ENCODE results near the gene FNBP1. TPM values are rescaled to one million over a fixed set of nuclear protein-coding genes. Genes with fewer than 3 reads are reported as not detected.
A peak's percentile ranks its signal among the peaks of the same experiment; 100 is the strongest.

The FNBP1 gene
- total RNA-seq, 1 donor, result 67.9 TPM

DNA sequence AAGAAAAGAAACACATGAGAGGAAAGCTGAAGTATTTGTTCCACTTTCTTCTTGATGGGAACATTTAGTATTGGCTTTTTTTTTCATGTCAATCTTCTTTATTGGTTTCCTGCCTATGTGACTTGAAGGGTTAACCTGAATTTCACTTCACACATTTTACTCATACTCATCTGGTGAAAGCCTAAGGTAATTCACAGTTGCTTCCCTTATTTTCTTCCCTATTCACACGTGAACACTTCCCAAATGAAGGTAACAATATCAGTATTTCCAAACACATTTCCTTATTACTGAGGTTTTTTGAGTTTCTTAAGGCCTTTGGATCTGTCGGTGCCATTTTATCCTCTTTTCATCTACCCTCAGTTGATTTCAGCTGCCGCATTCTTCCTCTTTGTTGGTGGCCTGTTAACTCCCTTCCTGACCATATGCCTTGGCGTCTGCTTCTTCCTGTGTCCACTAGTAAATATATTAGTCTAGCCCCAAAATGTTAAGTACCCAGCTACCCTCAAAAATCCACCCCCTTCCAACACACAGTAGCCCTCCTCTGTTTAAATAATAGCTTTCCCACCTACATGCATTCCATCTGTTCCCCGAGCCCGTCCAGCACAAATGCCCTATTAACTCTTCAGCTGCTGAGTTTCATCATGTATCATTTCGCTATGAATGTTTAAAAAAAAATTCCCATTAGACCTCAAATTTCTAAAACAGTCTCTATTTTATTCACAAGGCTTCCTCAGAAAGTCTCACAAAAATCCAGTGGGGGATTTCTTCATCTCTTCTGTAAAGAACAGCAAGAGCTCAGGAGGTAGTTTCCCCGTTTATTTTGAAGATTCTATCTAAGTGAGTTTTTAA is 110.5 kb downstream of the FNBP1 start:
- no peak for DNase-seq (ENCODE audit: low read depth in 2 of 3, low spot score in 2 of 3)

DNA sequence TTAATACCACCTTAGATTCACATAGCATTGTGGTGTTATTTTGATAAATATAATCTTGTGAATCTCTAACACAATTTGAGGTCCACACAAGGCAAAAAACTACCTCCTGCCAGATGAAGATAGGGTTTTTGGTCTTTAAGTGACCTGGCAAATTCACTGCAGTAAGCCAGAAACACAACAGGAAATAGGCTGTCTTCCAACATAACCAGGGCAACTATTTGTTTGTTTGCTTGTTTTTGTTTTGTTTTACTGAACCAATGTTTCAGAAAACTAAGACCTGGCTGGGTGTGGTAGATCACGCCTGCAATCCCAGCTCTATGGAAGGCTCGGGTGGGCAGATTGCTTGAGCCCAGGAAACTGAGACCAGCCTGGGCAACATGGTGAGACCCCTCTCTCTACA is 112.2 kb downstream of the FNBP1 start:
- DNase-seq (ENCODE audit: low read depth in 2 of 3, low spot score in 2 of 3), result peak in 2 of 3 donors; percentile 50 to 84

GRCh38 chr9:129929496-129930125 is 113.4 kb downstream of the FNBP1 start:
- DNase-seq (ENCODE audit: low read depth in 2 of 3, low spot score in 2 of 3), result no peak

DNA sequence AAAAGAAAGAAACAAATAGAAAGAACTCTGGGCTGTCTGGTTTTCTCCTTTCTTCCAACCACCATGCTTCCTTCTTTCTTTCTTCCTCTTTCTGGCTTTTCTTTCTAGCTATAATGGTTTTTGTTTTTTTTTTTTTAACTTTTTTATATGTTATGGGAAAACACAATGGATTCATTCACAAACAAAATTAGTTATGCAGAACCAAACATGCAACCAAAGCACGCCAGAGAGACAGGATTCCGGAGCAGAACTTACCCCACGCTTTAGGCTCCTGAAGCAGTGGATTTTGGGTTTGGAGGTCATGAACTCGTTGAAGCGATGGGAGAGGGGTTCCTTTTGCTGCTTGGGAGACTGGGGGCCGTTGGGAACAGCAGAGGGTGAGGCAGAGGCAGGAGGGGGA is 119.4 kb downstream of the FNBP1 start:
- DNase-seq (ENCODE audit: low read depth in 2 of 3, low spot score in 2 of 3), result no peak

- DNase-seq (ENCODE audit: low read depth in 2 of 3, low spot score in 2 of 3), result no peak
Observed at GRCh38 chr9:129921905-129922304, 121.1 kb downstream of the FNBP1 start.

GRCh38 chr9:129919841-129920240 is 123.1 kb downstream of the FNBP1 start:
- DNase-seq (ENCODE audit: low read depth in 2 of 3, low spot score in 2 of 3), result no peak

DNA sequence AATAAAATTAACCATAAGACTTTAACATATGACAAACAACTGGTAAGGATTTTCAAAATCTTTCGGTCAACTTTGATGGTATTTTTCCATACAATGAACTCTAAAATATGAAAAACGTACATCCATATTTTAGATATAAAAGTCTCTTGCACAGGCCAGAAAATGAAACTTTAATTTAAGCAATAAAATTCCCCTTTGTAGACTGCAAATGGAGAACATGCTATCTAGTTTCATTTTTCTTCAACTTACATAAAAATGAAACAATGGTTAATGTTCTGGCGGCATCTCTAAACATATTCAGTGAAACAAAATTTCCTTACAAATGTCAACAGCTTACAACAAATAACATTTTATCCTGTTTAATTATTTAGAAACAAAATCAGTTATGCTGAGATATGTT is 123.7 kb downstream of the FNBP1 start:
- no peak for DNase-seq (ENCODE audit: low read depth in 2 of 3, low spot score in 2 of 3)

GRCh38 chr9:129918296-129918950 is 124.6 kb downstream of the FNBP1 start:
- no peak for DNase-seq (ENCODE audit: low read depth in 2 of 3, low spot score in 2 of 3)

DNA sequence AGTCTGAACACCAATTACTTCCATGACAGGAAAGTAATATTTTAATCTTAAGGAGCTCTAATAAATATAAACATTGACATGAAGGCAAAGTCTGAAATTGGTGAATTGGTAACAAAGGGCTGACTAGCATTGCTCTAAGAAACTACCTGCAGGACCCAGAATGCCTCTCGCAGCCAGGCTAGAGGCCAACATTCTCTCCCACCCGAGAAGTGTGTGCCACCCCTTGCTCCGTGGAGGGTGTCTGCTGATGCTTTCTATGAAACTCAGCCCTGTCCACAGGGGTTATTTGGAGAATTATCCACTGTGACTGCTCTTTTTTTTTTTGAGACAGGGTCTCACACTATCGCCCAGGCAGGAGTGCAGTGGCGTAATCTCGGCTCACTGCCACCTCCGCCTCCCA is 126.3 kb downstream of the FNBP1 start:
- DNase-seq (ENCODE audit: low read depth in 2 of 3, low spot score in 2 of 3), result no peak

GRCh38 chr9:129914051-129914450 is 128.9 kb downstream of the FNBP1 start:
- no peak for DNase-seq (ENCODE audit: low read depth in 2 of 3, low spot score in 2 of 3)

- peak in 2 of 3 donors; percentile 67 to 81 for DNase-seq (ENCODE audit: low read depth in 2 of 3, low spot score in 2 of 3)
Observed at GRCh38 chr9:129910628-129911567, 132.1 kb downstream of the FNBP1 start.

GRCh38 chr9:129909851-129910250 is 133.1 kb downstream of the FNBP1 start:
- no peak for DNase-seq (ENCODE audit: low read depth in 2 of 3, low spot score in 2 of 3)

GRCh38 chr9:129908906-129909305 is 134.1 kb downstream of the FNBP1 start:
- no peak for DNase-seq (ENCODE audit: low read depth in 2 of 3, low spot score in 2 of 3)

DNA sequence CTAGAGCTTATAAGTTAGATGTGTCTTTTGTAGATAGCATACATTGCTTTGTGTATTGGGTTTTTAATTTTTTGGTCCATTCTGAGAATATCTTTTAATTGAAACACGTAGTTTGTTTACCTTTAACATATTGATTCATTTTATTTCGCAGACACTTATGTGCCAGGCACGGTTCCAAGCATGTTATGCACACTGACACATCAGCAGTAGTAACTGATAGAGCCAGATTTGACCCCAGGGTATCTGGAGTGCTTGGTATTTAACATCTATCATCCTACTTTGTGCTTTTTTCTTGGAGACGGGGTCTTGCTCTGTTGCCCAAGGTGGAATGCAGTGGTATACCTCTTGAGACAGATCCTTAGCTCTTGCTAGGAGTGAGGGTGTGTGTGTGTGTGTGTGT is 135.8 kb downstream of the FNBP1 start:
- DNase-seq (ENCODE audit: low read depth in 2 of 3, low spot score in 2 of 3), result no peak

DNA sequence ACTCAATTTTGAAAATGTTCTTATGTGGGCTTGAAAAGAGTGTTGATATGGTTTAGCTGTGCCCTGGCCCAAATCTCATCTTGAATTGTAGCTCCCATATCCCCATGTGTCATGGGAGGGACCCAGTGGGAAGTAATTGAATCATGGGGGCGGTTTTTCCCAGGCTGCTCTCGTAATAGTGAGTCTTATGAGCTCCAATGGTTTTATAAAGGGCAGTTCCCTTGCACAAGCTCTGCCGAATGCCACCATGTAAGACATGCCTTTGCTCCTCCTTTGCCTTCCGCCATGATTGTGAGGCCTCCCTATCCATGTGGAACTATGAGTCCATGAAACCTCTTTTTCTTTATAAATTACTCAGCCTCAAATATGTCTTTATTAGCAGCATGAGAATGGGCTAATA is 136.7 kb downstream of the FNBP1 start:
- no peak for DNase-seq (ENCODE audit: low read depth in 2 of 3, low spot score in 2 of 3)

GRCh38 chr9:129904734-129905133 is 138.3 kb downstream of the FNBP1 start:
- no peak for DNase-seq (ENCODE audit: low read depth in 2 of 3, low spot score in 2 of 3)

DNA sequence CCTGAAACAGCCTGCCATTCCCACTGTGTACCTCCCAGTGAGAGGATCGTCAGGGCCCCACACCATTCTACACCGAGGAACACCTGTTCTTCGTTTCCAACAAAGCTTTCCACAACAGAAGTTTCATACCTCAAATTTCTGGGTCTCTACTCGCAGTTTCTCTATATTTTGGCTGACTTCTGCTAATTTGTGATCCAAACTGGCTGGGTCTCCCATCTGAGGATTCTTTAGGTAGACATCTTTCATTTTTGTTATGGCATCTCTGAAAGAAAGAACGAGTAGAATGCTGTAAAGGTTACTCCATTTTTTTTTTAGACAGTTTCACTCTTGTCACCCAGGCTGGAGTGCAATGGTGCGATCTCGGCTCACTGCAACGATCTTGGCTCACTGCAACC is 140.3 kb downstream of the FNBP1 start:
- no peak for DNase-seq (ENCODE audit: low read depth in 2 of 3, low spot score in 2 of 3)

- no peak for DNase-seq (ENCODE audit: low read depth in 2 of 3, low spot score in 2 of 3)
Observed at GRCh38 chr9:129901993-129902739, 140.8 kb downstream of the FNBP1 start.

DNA sequence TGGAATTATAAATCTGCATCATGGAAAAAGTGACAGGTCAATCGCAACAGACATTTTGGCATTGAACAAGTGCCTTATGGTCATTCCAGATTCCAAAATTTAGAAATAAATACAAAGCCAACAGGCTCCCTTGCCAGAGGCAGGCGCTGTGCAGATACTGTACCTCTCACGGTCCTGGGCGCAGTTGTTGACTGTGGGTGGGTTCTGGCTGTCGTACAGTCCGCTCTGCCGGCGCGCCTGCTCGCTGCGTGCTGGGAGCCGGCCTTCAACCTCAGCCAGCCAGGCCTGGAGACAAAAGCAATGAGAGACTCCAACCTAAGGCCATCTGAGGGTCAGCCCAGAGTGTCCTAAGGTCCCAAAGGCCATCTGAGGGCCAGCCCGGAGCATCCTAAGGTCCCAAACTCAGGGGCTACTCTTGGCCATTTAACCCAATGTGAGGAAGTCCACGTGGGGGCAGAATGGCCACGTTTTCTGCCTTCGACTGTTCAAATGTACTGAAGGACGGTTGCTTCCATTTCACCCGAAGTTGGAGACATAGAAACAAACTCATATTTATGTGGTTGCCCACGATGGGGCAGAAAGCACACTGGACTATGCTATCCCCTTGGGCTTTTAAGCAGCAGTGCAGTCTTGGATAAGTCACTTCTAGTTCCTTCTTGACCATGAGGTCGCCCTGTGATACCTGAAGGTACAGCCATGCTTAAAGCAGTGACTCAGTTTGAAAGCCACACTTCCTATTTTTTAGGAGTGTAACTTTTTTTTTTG is 142.5 kb downstream of the FNBP1 start:
- DNase-seq (ENCODE audit: low read depth in 2 of 3, low spot score in 2 of 3), result no peak

All from hematopoietic multipotent progenitor cell (in vitro differentiated cells).